ENCODE data around the gene GSTM4. TPM values are rescaled to one million over a fixed set of nuclear protein-coding genes. Genes with fewer than 3 reads are reported as not detected.
"Not testable (repeated sequence)": the region's sequence is repeated elsewhere in the genome, so short reads cannot be mapped to it uniquely, and the experiment has no call there.

Gene GSTM4
- total and polyA plus RNA-seq, 4 donors = 24.5 to 48.6 (median 34.9) TPM

- DNase-seq (ENCODE audit: low read depth in 4 of 6, low spot score in 6 of 6) = no peak
- Histone ChIP-seq H3K27ac (ENCODE audit: low read depth, low read length) (no peak overlapping the region), H3K27me3 (ENCODE audit: control insufficient read depth, insufficient read depth, low read length) (no peaks in the 10 kb centered on the region), H3K4me3 (ENCODE audit: low read depth, low read length) (no peak overlapping the region), H3K36me3 (ENCODE audit: control insufficient read depth, insufficient read depth, low read length) (peaks cover 12% of the 10 kb centered on the region), H3K4me1 (ENCODE audit: control insufficient read depth, insufficient read depth, low read length) (peaks cover 6% of the 10 kb centered on the region), H3K9me3 (ENCODE audit: control insufficient read depth, insufficient read depth, low read length) (no peaks in the 10 kb centered on the region)
- 72% methylated on average over 2 of the region's 2 CpGs for WGBS (ENCODE audit: insufficient coverage)
These were observed 5.5 kb downstream of the GSTM4 start for GRCh38 chr1:109661391-109661790.

- H3K27me3 ChIP-seq (ENCODE audit: control insufficient read depth, insufficient read depth, low read length) = no peaks in the 10 kb centered on the region
- H3K4me1 ChIP-seq (ENCODE audit: control insufficient read depth, insufficient read depth, low read length) = peaks cover 18% of the 10 kb centered on the region
- H3K36me3 ChIP-seq (ENCODE audit: control insufficient read depth, insufficient read depth, low read length) = peaks cover 11% of the 10 kb centered on the region
- no peak overlapping the region for H3K27ac ChIP-seq (ENCODE audit: low read depth, low read length)
- no peak for DNase-seq (ENCODE audit: low read depth in 4 of 6, low spot score in 6 of 6)
- WGBS (ENCODE audit: insufficient coverage) = no CpG with 5 or more reads among the region's 1 CpG
- H3K9me3 ChIP-seq (ENCODE audit: control insufficient read depth, insufficient read depth, low read length) = no peaks in the 10 kb centered on the region
- H3K4me3 ChIP-seq (ENCODE audit: low read depth, low read length) = no peak overlapping the region
These were observed 8.8 kb downstream of the GSTM4 start for GRCh38 chr1:109664671-109665070.

- 0% methylated on average over 12 of the region's 22 CpGs for WGBS (ENCODE audit: insufficient coverage)
- peak within 1 kb of the TSS; percentile 60 for H3K4me3 ChIP-seq (ENCODE audit: low read depth, low read length)
- peak; percentile 62 to 96 (median 80) for DNase-seq (ENCODE audit: low read depth in 4 of 6, low spot score in 6 of 6)
- H3K36me3 ChIP-seq (ENCODE audit: control insufficient read depth, insufficient read depth, low read length) = peaks cover 11% of the 10 kb centered on the region
- no peaks in the 10 kb centered on the region for H3K27me3 ChIP-seq (ENCODE audit: control insufficient read depth, insufficient read depth, low read length)
- H3K9me3 ChIP-seq (ENCODE audit: control insufficient read depth, insufficient read depth, low read length) = no peaks in the 10 kb centered on the region
- H3K27ac ChIP-seq (ENCODE audit: low read depth, low read length) = peak within 1 kb of the TSS; percentile 25
- H3K4me1 ChIP-seq (ENCODE audit: control insufficient read depth, insufficient read depth, low read length) = peaks cover 18% of the 10 kb centered on the region
These were observed 11.7 kb downstream of the GSTM4 start, which contains the start of gene GSTM2 for GRCh38 chr1:109667452-109668122. Gene GSTM2, plus strand, starts transcription at chr1:109668057. Its CDS starts 59 bp downstream, at chr1:109668116.

- DNase-seq (ENCODE audit: low read depth in 4 of 6, low spot score in 6 of 6) = peak in 1 of 6 donors; percentile 17
- no peak overlapping the region for H3K27ac ChIP-seq (ENCODE audit: low read depth, low read length)
- no peaks in the 10 kb centered on the region for H3K9me3 ChIP-seq (ENCODE audit: control insufficient read depth, insufficient read depth, low read length)
- H3K4me3 ChIP-seq (ENCODE audit: low read depth, low read length) = peak overlapping the region; percentile 60
- WGBS (ENCODE audit: insufficient coverage) = 4% methylated on average over 25 of the region's 26 CpGs
- peaks cover 18% of the 10 kb centered on the region for H3K4me1 ChIP-seq (ENCODE audit: control insufficient read depth, insufficient read depth, low read length)
- H3K27me3 ChIP-seq (ENCODE audit: control insufficient read depth, insufficient read depth, low read length) = no peaks in the 10 kb centered on the region
- peaks cover 11% of the 10 kb centered on the region for H3K36me3 ChIP-seq (ENCODE audit: control insufficient read depth, insufficient read depth, low read length)
These were observed 12.3 kb downstream of the GSTM4 start for GRCh38 chr1:109668123-109668775.

- Histone ChIP-seq H3K27me3 (ENCODE audit: control insufficient read depth, insufficient read depth, low read length) (no peaks in the 10 kb centered on the region), H3K27ac (ENCODE audit: low read depth, low read length) (no peak overlapping the region), H3K4me3 (ENCODE audit: low read depth, low read length) (no peak overlapping the region), H3K36me3 (ENCODE audit: control insufficient read depth, insufficient read depth, low read length) (peaks cover 11% of the 10 kb centered on the region), H3K9me3 (ENCODE audit: control insufficient read depth, insufficient read depth, low read length) (no peaks in the 10 kb centered on the region), H3K4me1 (ENCODE audit: control insufficient read depth, insufficient read depth, low read length) (peaks cover 18% of the 10 kb centered on the region)
- DNase-seq (ENCODE audit: low read depth in 4 of 6, low spot score in 6 of 6) = no peak
- 83% methylated on average over 19 of the region's 22 CpGs for WGBS (ENCODE audit: insufficient coverage)
These were observed 13.5 kb downstream of the GSTM4 start for GRCh38 chr1:109669246-109669948.

GRCh38 chr1:109669949-109670302 lies 14.0 kb downstream of the GSTM4 start:
- H3K27me3 ChIP-seq (ENCODE audit: control insufficient read depth, insufficient read depth, low read length); H3K4me3 ChIP-seq (ENCODE audit: low read depth, low read length); H3K9me3 ChIP-seq (ENCODE audit: control insufficient read depth, insufficient read depth, low read length); H3K27ac ChIP-seq (ENCODE audit: low read depth, low read length); DNase-seq (ENCODE audit: low read depth in 4 of 6, low spot score in 6 of 6): not testable (repeated sequence)
- peaks cover 18% of the 10 kb centered on the region for H3K4me1 ChIP-seq (ENCODE audit: control insufficient read depth, insufficient read depth, low read length)
- 89% methylated on average over 1 of the region's 5 CpGs for WGBS (ENCODE audit: insufficient coverage)
- H3K36me3 ChIP-seq (ENCODE audit: control insufficient read depth, insufficient read depth, low read length) = peaks cover 11% of the 10 kb centered on the region

- 95% methylated on average over 4 of the region's 5 CpGs for WGBS (ENCODE audit: insufficient coverage)
- peaks cover 18% of the 10 kb centered on the region for H3K4me1 ChIP-seq (ENCODE audit: control insufficient read depth, insufficient read depth, low read length)
- H3K9me3 ChIP-seq (ENCODE audit: control insufficient read depth, insufficient read depth, low read length) = no peaks in the 10 kb centered on the region
- no peaks in the 10 kb centered on the region for H3K27me3 ChIP-seq (ENCODE audit: control insufficient read depth, insufficient read depth, low read length)
- no peak for DNase-seq (ENCODE audit: low read depth in 4 of 6, low spot score in 6 of 6)
- no peak overlapping the region for H3K4me3 ChIP-seq (ENCODE audit: low read depth, low read length)
- H3K36me3 ChIP-seq (ENCODE audit: control insufficient read depth, insufficient read depth, low read length) = peaks cover 11% of the 10 kb centered on the region
- no peak overlapping the region for H3K27ac ChIP-seq (ENCODE audit: low read depth, low read length)
These were observed 15.2 kb downstream of the GSTM4 start for GRCh38 chr1:109671067-109671466.

- 100% methylated on average over 1 of the region's 2 CpGs for WGBS (ENCODE audit: insufficient coverage)
- H3K27me3 ChIP-seq (ENCODE audit: control insufficient read depth, insufficient read depth, low read length); H3K4me3 ChIP-seq (ENCODE audit: low read depth, low read length): not testable (repeated sequence)
These were observed 18.0 kb downstream of the GSTM4 start for GRCh38 chr1:109673861-109674260.

GRCh38 chr1:109676683-109677381 lies 20.9 kb downstream of the GSTM4 start:
- H3K4me1 ChIP-seq (ENCODE audit: control insufficient read depth, insufficient read depth, low read length); DNase-seq (ENCODE audit: low read depth in 4 of 6, low spot score in 6 of 6); H3K4me3 ChIP-seq (ENCODE audit: low read depth, low read length); H3K36me3 ChIP-seq (ENCODE audit: control insufficient read depth, insufficient read depth, low read length); H3K27ac ChIP-seq (ENCODE audit: low read depth, low read length); H3K27me3 ChIP-seq (ENCODE audit: control insufficient read depth, insufficient read depth, low read length); H3K9me3 ChIP-seq (ENCODE audit: control insufficient read depth, insufficient read depth, low read length): not testable (repeated sequence)
- 100% methylated on average over 2 of the region's 3 CpGs for WGBS (ENCODE audit: insufficient coverage)

More at GRCh38 chr1:109673861-109674260, 18.0 kb downstream of the GSTM4 start:
- H3K36me3 ChIP-seq (ENCODE audit: control insufficient read depth, insufficient read depth, low read length) = peaks cover 11% of the 10 kb centered on the region
- H3K9me3 ChIP-seq (ENCODE audit: control insufficient read depth, insufficient read depth, low read length); H3K27ac ChIP-seq (ENCODE audit: low read depth, low read length); DNase-seq (ENCODE audit: low read depth in 4 of 6, low spot score in 6 of 6); H3K4me1 ChIP-seq (ENCODE audit: control insufficient read depth, insufficient read depth, low read length): not testable (repeated sequence)
